Adrenal gland (tissue), 5 donors: ENCODE measurements around the gene ATG2B.

Experiments
- POLR2A ChIP-seq, 2 donors: fragments of 450-650 bp; IDR thresholded peaks; one replicate each; pipeline ENCODE4 v1.6.1; 2017; ENCODE audit warnings: antibody characterized with exemption in 2 of 2, mild to moderate bottlenecking in 2 of 2, moderate library complexity in 1 of 2
- TF ChIP-seq, protein P1 (sequence below), 6 experiments: fragments of 450-650 bp in 4 of 6; fragments of 200-600 bp in 2 of 6; sonication (generic) in 1 of 6; IDR thresholded peaks; 1 replicate in 5 of 6; 2 replicates in 1 of 6; pipeline versions ENCODE4 v1.5.1 to v1.8.0; 2016 to 2021; ENCODE audit warnings: antibody characterized with exemption in 6 of 6, mild to moderate bottlenecking in 2 of 6, moderate library complexity in 1 of 6
- donor health status: DM: no; HTN: no; CAD: no.

GRCh38 chr14:96303981-96304380, 59.2 kb downstream of the ATG2B start:
- TF ChIP-seq, protein P1, sequence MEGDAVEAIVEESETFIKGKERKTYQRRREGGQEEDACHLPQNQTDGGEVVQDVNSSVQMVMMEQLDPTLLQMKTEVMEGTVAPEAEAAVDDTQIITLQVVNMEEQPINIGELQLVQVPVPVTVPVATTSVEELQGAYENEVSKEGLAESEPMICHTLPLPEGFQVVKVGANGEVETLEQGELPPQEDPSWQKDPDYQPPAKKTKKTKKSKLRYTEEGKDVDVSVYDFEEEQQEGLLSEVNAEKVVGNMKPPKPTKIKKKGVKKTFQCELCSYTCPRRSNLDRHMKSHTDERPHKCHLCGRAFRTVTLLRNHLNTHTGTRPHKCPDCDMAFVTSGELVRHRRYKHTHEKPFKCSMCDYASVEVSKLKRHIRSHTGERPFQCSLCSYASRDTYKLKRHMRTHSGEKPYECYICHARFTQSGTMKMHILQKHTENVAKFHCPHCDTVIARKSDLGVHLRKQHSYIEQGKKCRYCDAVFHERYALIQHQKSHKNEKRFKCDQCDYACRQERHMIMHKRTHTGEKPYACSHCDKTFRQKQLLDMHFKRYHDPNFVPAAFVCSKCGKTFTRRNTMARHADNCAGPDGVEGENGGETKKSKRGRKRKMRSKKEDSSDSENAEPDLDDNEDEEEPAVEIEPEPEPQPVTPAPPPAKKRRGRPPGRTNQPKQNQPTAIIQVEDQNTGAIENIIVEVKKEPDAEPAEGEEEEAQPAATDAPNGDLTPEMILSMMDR (IDR thresholded peaks at IDR 0.05) = no peak
- TF ChIP-seq POLR2A (IDR thresholded peaks at IDR 0.05) = no peak
